ENCODE measurements around the gene APOBEC3H.
"Not testable (repeated sequence)": the region's sequence is repeated elsewhere in the genome, so short reads cannot be mapped to it uniquely, and the experiment has no call there.

The APOBEC3H gene

GRCh38 chr22:39097098-39098020, at the start of gene APOBEC3H:
TSS of gene APOBEC3H (plus strand) at chr22:39097244. CDS start at chr22:39100279, 3,035 bp downstream.
- DNase-seq: no peak

- not testable (repeated sequence) for DNase-seq
These were observed 47.6 kb upstream of the APOBEC3H start for GRCh38 chr22:39049486-39049885.

- DNase-seq: not testable (repeated sequence)
These were observed 45.1 kb upstream of the APOBEC3H start for GRCh38 chr22:39051844-39052495.

- no peak for DNase-seq
These were observed 41.4 kb upstream of the APOBEC3H start for GRCh38 chr22:39055658-39056057.

- DNase-seq: not testable (repeated sequence)
These were observed 35.8 kb upstream of the APOBEC3H start for GRCh38 chr22:39061290-39061689.

- not testable (repeated sequence) for DNase-seq
These were observed 35.1 kb upstream of the APOBEC3H start for GRCh38 chr22:39061951-39062350.

GRCh38 chr22:39063904-39064303, 33.1 kb upstream of the APOBEC3H start:
- DNase-seq: peak; percentile 45

GRCh38 chr22:39066442-39067276, 30.4 kb upstream of the APOBEC3H start:
- DNase-seq: not testable (repeated sequence)

- no peak for DNase-seq
These were observed 28.8 kb upstream of the APOBEC3H start for GRCh38 chr22:39068033-39068785.

GRCh38 chr22:39070186-39070585, 26.9 kb upstream of the APOBEC3H start:
- DNase-seq: no peak

GRCh38 chr22:39072581-39072981, 24.5 kb upstream of the APOBEC3H start:
- not testable (repeated sequence) for DNase-seq

- no peak for DNase-seq
These were observed 23.1 kb upstream of the APOBEC3H start for GRCh38 chr22:39073981-39074380.

- not testable (repeated sequence) for DNase-seq
These were observed 20.7 kb upstream of the APOBEC3H start for GRCh38 chr22:39076155-39077025.

GRCh38 chr22:39077026-39077840, 19.8 kb upstream of the APOBEC3H start, which contains the start of gene APOBEC3G:
TSS of gene APOBEC3G (plus strand) at chr22:39077275. CDS start at chr22:39077362, 87 bp downstream.
- DNase-seq: peak; percentile 72

- DNase-seq: not testable (repeated sequence)
These were observed 19.1 kb upstream of the APOBEC3H start for GRCh38 chr22:39077912-39078311.

GRCh38 chr22:39078329-39078728, 18.7 kb upstream of the APOBEC3H start:
- DNase-seq: no peak

GRCh38 chr22:39079054-39079637, 17.9 kb upstream of the APOBEC3H start:
- DNase-seq: not testable (repeated sequence)

GRCh38 chr22:39080052-39080762, 16.8 kb upstream of the APOBEC3H start:
- DNase-seq: peak; percentile 55

- DNase-seq: no peak
These were observed 16.0 kb upstream of the APOBEC3H start for GRCh38 chr22:39081016-39081415.

Measured in CD4-positive, alpha-beta T cell treated with Interferon gamma for 1 hour (primary cell).